IMR-90 (cell line): Measurements from ENCODE around the gene CCNT2.

Experiments used
- MAZ ChIP-seq: IDR thresholded peaks from 2 replicates; pipeline ENCODE4 v1.6.1; 2012; ENCODE audit warnings: low read depth, mild to moderate bottlenecking, low read length, improper control_type of control experiment, moderate library complexity, borderline replicate concordance
- MXI1 ChIP-seq: IDR thresholded peaks from 2 replicates; pipeline ENCODE4 v1.6.1; 2012; ENCODE audit warnings: low read depth, mild to moderate bottlenecking, low read length, moderate library complexity, borderline replicate concordance
- NFE2L2 ChIP-seq: fragments of 150-350 bp; IDR thresholded peaks from 2 replicates; pipeline ENCODE4 v1.6.1; 2016; ENCODE audit warnings: low read depth, mild to moderate bottlenecking, low read length
- POLR2A ChIP-seq: IDR thresholded peaks from 2 replicates; pipeline ENCODE4 v1.6.1; 2012; ENCODE audit warnings: mild to moderate bottlenecking, low read depth, low read length
- RAD21 ChIP-seq: IDR thresholded peaks from 2 replicates; pipeline ENCODE4 v1.6.1; 2012; ENCODE audit warnings: low read length, improper control_type of control experiment
- RFX5 ChIP-seq: IDR thresholded peaks from 2 replicates; pipeline ENCODE4 v1.8.0; 2012; ENCODE audit warnings: low read depth, mild to moderate bottlenecking, low read length, moderate library complexity
- TF ChIP-seq, protein P1 (sequence below): conservative IDR thresholded peaks from 2 replicates; pipeline ENCODE4 v1.5.1; 2012; ENCODE audit warnings: mild to moderate bottlenecking, low read depth, low read length, improper control_type of control experiment
- TF ChIP-seq, protein P2 (sequence below): fragments of 150-350 bp; IDR thresholded peaks from 2 replicates; pipeline ENCODE4 v1.6.1; 2017; ENCODE audit warnings: mild to moderate bottlenecking, antibody characterized with exemption, low read length, low read depth

DNA sequence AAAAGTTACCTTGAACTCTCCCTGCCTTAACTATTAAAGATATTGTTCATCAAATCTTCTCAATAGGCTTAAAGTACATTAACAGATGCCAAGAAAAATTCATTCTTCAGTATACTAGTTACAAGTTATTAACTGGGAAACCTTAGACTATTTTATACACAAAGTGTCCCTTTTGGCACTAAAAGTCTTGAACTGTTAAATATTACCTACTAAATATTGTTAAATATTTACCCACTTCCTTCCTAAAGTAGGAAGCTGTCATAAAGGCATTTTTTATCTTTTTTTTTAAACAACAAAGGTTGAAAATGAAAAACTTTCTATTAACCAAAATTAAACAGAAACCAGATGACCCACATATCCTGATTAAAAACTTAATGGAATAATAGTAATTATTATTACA, 19.4 kb upstream of the CCNT2 start:
- TF ChIP-seq, protein P1, sequence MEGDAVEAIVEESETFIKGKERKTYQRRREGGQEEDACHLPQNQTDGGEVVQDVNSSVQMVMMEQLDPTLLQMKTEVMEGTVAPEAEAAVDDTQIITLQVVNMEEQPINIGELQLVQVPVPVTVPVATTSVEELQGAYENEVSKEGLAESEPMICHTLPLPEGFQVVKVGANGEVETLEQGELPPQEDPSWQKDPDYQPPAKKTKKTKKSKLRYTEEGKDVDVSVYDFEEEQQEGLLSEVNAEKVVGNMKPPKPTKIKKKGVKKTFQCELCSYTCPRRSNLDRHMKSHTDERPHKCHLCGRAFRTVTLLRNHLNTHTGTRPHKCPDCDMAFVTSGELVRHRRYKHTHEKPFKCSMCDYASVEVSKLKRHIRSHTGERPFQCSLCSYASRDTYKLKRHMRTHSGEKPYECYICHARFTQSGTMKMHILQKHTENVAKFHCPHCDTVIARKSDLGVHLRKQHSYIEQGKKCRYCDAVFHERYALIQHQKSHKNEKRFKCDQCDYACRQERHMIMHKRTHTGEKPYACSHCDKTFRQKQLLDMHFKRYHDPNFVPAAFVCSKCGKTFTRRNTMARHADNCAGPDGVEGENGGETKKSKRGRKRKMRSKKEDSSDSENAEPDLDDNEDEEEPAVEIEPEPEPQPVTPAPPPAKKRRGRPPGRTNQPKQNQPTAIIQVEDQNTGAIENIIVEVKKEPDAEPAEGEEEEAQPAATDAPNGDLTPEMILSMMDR: no peak
- no peak for TF ChIP-seq RAD21
- TF ChIP-seq MXI1: no peak
- TF ChIP-seq POLR2A: no peak
- TF ChIP-seq NFE2L2: no peak
- no peak for TF ChIP-seq RFX5
- TF ChIP-seq MAZ: no peak
- TF ChIP-seq, protein P2, sequence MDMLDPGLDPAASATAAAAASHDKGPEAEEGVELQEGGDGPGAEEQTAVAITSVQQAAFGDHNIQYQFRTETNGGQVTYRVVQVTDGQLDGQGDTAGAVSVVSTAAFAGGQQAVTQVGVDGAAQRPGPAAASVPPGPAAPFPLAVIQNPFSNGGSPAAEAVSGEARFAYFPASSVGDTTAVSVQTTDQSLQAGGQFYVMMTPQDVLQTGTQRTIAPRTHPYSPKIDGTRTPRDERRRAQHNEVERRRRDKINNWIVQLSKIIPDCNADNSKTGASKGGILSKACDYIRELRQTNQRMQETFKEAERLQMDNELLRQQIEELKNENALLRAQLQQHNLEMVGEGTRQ: no peak
